GM19043 (cell line): ENCODE measurements around the gene CSNK1G3.

Experiments
- ATAC-seq: cut with Tn5 transposase; IDR thresholded peaks from one replicate; pipeline ENCODE4 v1.9.1; 2021; ENCODE audit warnings: low read depth; ENCODE audit not compliant: unreplicated experiment

Gene CSNK1G3

GRCh38 chr5:123554601-123555000 lies 42.6 kb downstream of the CSNK1G3 start:
- no peak for ATAC-seq

- ATAC-seq = no peak
Observed at GRCh38 chr5:123557907-123558306, 45.9 kb downstream of the CSNK1G3 start.

GRCh38 chr5:123558762-123559433 lies 46.9 kb downstream of the CSNK1G3 start:
- no peak for ATAC-seq

- ATAC-seq = no peak
Observed at GRCh38 chr5:123559434-123559775, 47.4 kb downstream of the CSNK1G3 start.

- ATAC-seq = no peak
Observed at GRCh38 chr5:123561230-123561629, 49.3 kb downstream of the CSNK1G3 start.

- peak; percentile 62 for ATAC-seq
Observed at GRCh38 chr5:123571927-123572326, 60.0 kb downstream of the CSNK1G3 start.

GRCh38 chr5:123578390-123578789 lies 66.4 kb downstream of the CSNK1G3 start:
- no peak for ATAC-seq

- no peak for ATAC-seq
Observed at GRCh38 chr5:123579410-123579809, 67.4 kb downstream of the CSNK1G3 start.

GRCh38 chr5:123582550-123583285 lies 70.7 kb downstream of the CSNK1G3 start:
- ATAC-seq = no peak

- ATAC-seq = no peak
Observed at GRCh38 chr5:123585871-123586270, 73.9 kb downstream of the CSNK1G3 start.

GRCh38 chr5:123594434-123594833 lies 82.5 kb downstream of the CSNK1G3 start:
- ATAC-seq = no peak

GRCh38 chr5:123597018-123597417 lies 85.0 kb downstream of the CSNK1G3 start:
- no peak for ATAC-seq

- ATAC-seq = no peak
Observed at GRCh38 chr5:123598028-123598689, 86.2 kb downstream of the CSNK1G3 start.

- ATAC-seq = no peak
Observed at GRCh38 chr5:123599171-123599570, 87.2 kb downstream of the CSNK1G3 start.

GRCh38 chr5:123601610-123602009 lies 89.6 kb downstream of the CSNK1G3 start:
- no peak for ATAC-seq

- ATAC-seq = peak; percentile 62
Observed at GRCh38 chr5:123605822-123606221, 93.8 kb downstream of the CSNK1G3 start.

- no peak for ATAC-seq
Observed at GRCh38 chr5:123610209-123610608, 98.2 kb downstream of the CSNK1G3 start.

- peak; percentile 58 for ATAC-seq
Observed at GRCh38 chr5:123610665-123611405, 98.9 kb downstream of the CSNK1G3 start.

- no peak for ATAC-seq
Observed at GRCh38 chr5:123611406-123611709, 99.4 kb downstream of the CSNK1G3 start.

GRCh38 chr5:123617561-123617960 lies 105.6 kb downstream of the CSNK1G3 start:
- no peak for ATAC-seq

- no peak for ATAC-seq
Observed at GRCh38 chr5:123626051-123626450, 114.1 kb downstream of the CSNK1G3 start.
